Measurements from ENCODE around the gene CELF6.

The CELF6 gene

DNA sequence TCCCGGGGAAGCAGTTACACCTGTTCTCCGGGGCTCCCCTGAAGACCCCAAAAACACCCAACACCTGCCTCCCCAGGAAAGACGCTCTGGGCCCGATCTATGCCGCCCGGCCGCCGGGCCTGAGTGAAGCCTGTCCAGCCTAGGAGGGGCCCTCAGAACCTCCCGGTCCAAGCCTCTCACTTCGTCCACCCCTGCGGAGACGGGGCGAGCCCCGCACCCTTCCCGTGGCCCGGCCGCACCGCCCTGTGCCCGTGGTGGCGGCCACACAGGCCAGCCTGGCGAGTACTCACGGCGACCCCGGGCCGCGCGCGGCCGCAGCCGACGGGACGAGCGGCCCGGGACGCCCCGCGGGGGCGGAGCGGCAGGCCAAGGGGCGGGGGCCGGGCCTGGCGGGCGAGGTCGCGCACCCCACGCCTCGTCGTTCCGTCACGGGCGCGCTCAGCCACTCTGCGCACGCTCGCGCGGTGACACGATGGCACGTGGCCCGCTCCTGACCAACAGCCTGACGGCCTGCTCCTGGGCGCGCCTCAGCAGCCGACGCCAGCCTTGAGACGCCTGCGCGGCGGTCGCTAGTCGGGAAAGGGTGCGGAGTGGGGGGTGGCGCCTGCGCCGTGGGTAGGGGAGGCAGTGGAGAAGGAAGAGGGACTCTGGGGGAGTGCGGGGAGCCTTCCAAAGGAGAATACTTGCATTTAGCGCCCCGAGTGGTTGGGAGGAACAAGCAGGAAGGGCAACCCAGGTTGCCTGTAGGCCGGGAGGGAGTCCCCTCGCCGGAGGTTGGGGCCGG is 47.6 kb downstream of the CELF6 start, which contains the start of gene PARP6:
TSS of gene PARP6 (minus strand) at position 342 of the 784 bp plus-strand sequence. CDS start 5,077 bp downstream, outside the sequence.
- H3K27ac ChIP-seq = no peak within 1 kb of the TSS

DNA sequence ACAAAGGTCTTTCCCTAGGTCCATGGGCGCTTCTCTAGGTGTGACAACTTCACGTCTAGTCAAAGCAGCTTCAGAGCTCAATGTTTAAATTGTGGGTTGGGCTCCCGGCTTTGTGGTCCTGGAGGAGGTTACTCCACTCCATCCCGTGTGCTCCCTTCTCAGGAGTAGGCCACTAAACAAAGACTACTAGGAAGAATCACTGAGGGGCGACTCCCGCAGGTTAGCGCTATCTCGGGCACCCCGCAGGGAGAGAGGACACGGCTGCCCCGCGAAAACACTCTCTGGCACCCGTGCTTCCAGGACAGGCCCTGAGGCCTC is 48.1 kb downstream of the CELF6 start:
- H3K27ac ChIP-seq = no peak overlapping the region
- no peak for TF ChIP-seq ZFX (IDR thresholded peaks at IDR 0.05; ENCODE audit: borderline replicate concordance)
- TF ChIP-seq, protein P1, sequence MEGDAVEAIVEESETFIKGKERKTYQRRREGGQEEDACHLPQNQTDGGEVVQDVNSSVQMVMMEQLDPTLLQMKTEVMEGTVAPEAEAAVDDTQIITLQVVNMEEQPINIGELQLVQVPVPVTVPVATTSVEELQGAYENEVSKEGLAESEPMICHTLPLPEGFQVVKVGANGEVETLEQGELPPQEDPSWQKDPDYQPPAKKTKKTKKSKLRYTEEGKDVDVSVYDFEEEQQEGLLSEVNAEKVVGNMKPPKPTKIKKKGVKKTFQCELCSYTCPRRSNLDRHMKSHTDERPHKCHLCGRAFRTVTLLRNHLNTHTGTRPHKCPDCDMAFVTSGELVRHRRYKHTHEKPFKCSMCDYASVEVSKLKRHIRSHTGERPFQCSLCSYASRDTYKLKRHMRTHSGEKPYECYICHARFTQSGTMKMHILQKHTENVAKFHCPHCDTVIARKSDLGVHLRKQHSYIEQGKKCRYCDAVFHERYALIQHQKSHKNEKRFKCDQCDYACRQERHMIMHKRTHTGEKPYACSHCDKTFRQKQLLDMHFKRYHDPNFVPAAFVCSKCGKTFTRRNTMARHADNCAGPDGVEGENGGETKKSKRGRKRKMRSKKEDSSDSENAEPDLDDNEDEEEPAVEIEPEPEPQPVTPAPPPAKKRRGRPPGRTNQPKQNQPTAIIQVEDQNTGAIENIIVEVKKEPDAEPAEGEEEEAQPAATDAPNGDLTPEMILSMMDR (IDR thresholded peaks at IDR 0.05) = no peak

More for the DNA sequence above, 47.6 kb downstream of the CELF6 start, which contains the start of gene PARP6:
- no peak for TF ChIP-seq ZFX (IDR thresholded peaks at IDR 0.05; ENCODE audit: borderline replicate concordance)
- TF ChIP-seq, protein P1 (IDR thresholded peaks at IDR 0.05) = no peak

DNA sequence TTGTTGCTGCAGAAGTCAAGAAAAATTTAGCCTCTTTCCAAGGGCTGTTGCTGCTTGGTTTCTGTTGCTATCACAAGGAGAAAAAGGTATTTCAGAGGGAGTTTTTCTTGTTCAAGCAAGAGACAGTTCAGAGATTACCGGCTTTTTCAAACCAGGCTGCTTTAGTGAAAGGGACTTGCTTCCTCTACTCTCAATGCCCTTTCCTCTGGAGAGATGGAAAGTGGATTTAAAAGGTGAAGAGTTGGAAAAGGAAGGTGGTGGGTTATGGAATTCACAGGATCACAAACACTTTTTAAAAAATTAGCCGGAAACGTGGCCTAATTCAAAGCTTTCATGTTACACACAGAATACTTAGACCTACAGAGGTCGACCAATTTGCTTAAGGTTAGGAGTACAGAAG is 48.7 kb downstream of the CELF6 start:
- H3K27ac ChIP-seq = no peak overlapping the region

DNA sequence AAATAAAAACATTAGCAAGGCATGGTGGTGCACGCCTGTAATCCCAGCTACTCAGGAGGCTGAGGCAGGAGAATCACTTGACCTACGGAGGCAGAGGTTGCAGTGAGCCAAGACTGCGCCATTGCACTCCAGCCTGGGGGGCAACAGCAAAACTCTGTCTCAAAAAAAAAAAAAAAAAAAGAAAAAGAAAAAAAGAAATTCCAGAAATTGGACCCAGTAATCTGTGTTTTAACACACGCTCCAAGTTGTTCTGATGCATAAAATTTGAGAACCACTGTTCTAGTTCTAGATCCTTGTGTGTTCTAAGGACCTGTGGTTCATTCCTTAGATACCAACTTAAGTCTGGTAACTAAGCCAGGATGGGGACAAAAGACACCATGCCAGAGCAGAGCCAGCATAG is 50.2 kb downstream of the CELF6 start:
- TF ChIP-seq, protein P1 (IDR thresholded peaks at IDR 0.05) = no peak
- TF ChIP-seq ZFX (IDR thresholded peaks at IDR 0.05; ENCODE audit: borderline replicate concordance) = no peak
- no peak overlapping the region for H3K27ac ChIP-seq

More for the DNA sequence above, 48.7 kb downstream of the CELF6 start:
- no peak for TF ChIP-seq ZFX (IDR thresholded peaks at IDR 0.05; ENCODE audit: borderline replicate concordance)
- TF ChIP-seq, protein P1 (IDR thresholded peaks at IDR 0.05) = no peak

DNA sequence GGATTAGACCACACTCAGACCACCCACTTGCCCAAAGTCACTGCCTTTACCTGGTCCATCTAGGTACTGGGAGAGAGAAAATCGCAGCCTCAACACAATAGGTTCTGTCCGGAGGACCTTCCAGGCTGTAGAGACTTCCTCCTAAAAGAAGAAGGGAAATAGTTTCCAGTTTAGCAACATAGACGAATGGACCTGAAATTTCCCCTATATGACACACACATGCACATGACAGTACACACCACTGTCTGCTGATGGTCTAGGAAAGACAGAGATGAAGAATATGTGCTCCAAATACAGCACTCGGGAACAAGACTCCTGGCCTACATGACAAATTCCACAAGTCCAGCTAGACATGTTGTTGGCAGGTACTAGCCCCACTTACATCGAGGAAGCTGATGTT is 54.9 kb downstream of the CELF6 start:
- no peak for TF ChIP-seq ZFX (IDR thresholded peaks at IDR 0.05; ENCODE audit: borderline replicate concordance)
- TF ChIP-seq, protein P1 (IDR thresholded peaks at IDR 0.05) = no peak
- no peak overlapping the region for H3K27ac ChIP-seq

DNA sequence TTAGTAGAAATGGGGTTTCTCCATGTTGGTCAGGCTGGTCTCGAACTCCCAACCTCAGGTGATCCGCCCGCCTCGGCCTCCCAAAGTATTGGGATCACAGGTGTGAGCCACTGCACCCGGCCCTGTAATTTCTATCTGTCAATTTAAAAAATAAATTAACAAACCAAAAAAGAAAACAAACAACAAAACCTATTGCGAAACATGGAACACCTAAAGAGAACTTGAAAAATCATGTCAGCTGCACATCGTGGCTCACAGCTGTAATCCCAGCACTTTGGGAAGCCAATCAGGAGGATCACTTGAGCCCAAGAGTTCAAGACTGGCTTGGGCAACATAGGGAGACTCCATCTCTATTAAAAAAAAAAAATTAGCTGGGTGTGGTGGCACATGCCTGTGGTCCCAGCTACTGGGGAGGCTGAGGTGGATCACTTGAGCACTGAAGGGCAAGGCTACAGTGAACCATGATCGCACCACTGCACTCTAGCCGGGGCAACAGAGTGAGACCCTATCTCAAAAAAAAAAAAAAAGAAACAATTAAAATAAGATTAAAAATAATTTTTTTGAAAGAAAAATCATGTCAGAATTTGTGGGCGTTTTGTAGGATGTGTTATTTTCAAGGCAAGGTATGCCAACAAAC is 67.2 kb downstream of the CELF6 start:
- TF ChIP-seq ZFX (IDR thresholded peaks at IDR 0.05; ENCODE audit: borderline replicate concordance) = no peak
- TF ChIP-seq, protein P1 (IDR thresholded peaks at IDR 0.05) = no peak
- H3K27ac ChIP-seq = no peak overlapping the region
